Right lung (tissue), 5 donors: ENCODE data around the gene MRPL57. TPM values are rescaled to one million over a fixed set of nuclear protein-coding genes. Genes with fewer than 3 reads are reported as not detected.

ENCODE experiments used
- polyA plus RNA-seq, 5 donors: library from polyadenylated mRNA; unstranded; fragments of 120-200 nt; gene quantifications; one replicate each; pipeline versions ENCODE4 v1.2.1 to v1.2.3, GENCODE V29; 2013; ENCODE audit warnings: inconsistent platforms in 1 of 5, low replicate concordance in 1 of 5; ENCODE audit not compliant: insufficient read length in 5 of 5, insufficient read depth in 1 of 5

MRPL57 gene
- polyA plus RNA-seq, 5 donors, result 16.4 to 24.0 (median 17.9) TPM

Other genes starting within 250 kb of the MRPL57 start
- 10 to 100 TPM; 12.1 to 17.6 (median 15.0) TPM for gene LATS2, start 115.1 kb upstream of the MRPL57 start, polyA plus RNA-seq
- gene SAP18, start 36.5 kb upstream of the MRPL57 start, polyA plus RNA-seq, result 100 to 1,000 TPM; 221 to 246 (median 233) TPM
- 10 to 100 TPM in 3 of 5 donors, 1 to 10 TPM in 2; 8.1 to 21.9 (median 12.7) TPM for gene SKA3, start 106 bp upstream of the MRPL57 start, polyA plus RNA-seq